CD8-positive, alpha-beta memory T cell (primary cell): ENCODE results near the gene BCL2L11. TPM values are rescaled to one million over a fixed set of nuclear protein-coding genes. Genes with fewer than 3 reads are reported as not detected.

Experiments
- CTCF ChIA-PET: fragments of 350-600 bp; sonication (Branson Sonifier 250); formaldehyde crosslinking; loops from one replicate; lab custom pipeline; 2021; ENCODE audit warnings: antibody characterized with exemption; lab: Charles Lee
- POLR2A ChIA-PET: fragments of 350-600 bp; sonication (Branson Sonifier 250); formaldehyde crosslinking; loops from one replicate; lab custom pipeline; 2021; ENCODE audit warnings: antibody characterized with exemption; lab: Charles Lee
- DNase-seq, 5 donors: peaks; one replicate each; pipeline versions ENCODE4 v3.0.0 to v3.0.0-alpha.2; 2020 to 2022; ENCODE audit warnings: mixed read lengths in 1 of 5
- H3K27ac ChIP-seq: one replicate; pipeline ENCODE4 v1.7.0; 2013; ENCODE audit warnings: low read depth, mild to moderate bottlenecking, low read length, moderate library complexity
- H3K27me3 ChIP-seq: 2 replicates; pipeline ENCODE4 v1.7.0; 2013; ENCODE audit warnings: low read length, mild to moderate bottlenecking; ENCODE audit not compliant: insufficient read depth, poor library complexity, severe bottlenecking
- H3K36me3 ChIP-seq: 2 replicates; pipeline ENCODE4 v1.7.0; 2013; ENCODE audit warnings: mild to moderate bottlenecking, low read length, moderate library complexity; ENCODE audit not compliant: insufficient read depth
- H3K4me1 ChIP-seq: 2 replicates; pipeline ENCODE4 v1.7.0; 2013; ENCODE audit warnings: mild to moderate bottlenecking, low read length, moderate library complexity; ENCODE audit not compliant: insufficient read depth
- H3K4me3 ChIP-seq: 2 replicates; pipeline ENCODE4 v1.7.0; 2013; ENCODE audit warnings: mild to moderate bottlenecking, low read length
- H3K9me3 ChIP-seq: 2 replicates; pipeline ENCODE4 v1.7.0; 2013; ENCODE audit warnings: mild to moderate bottlenecking, low read length
- H3K27ac Mint-ChIP-seq, 8 donors: one replicate each; pipeline ENCODE4 v1.8.0; 2020 to 2021; ENCODE audit warnings: mixed read lengths in 8 of 8, mild to moderate bottlenecking in 6 of 8, inconsistent platforms in 3 of 8, moderate library complexity in 3 of 8
- H3K27me3 Mint-ChIP-seq, 2 donors: one replicate each; pipeline ENCODE4 v1.8.0; 2020 to 2021; ENCODE audit warnings: mixed read lengths in 2 of 2, mild to moderate bottlenecking in 1 of 2, moderate library complexity in 1 of 2
- H3K36me3 Mint-ChIP-seq, 3 donors: one replicate each; pipeline ENCODE4 v1.8.0; 2020 to 2021; ENCODE audit warnings: mixed read lengths in 3 of 3, inconsistent platforms in 1 of 3, mild to moderate bottlenecking in 1 of 3
- H3K4me1 Mint-ChIP-seq, 3 donors: one replicate each; pipeline ENCODE4 v1.8.0; 2020 to 2021; ENCODE audit warnings: mixed read lengths in 3 of 3, inconsistent platforms in 1 of 3, mild to moderate bottlenecking in 1 of 3
- H3K4me3 Mint-ChIP-seq, 7 donors: one replicate each; pipeline ENCODE4 v1.8.0; 2020 to 2021; ENCODE audit warnings: mixed read lengths in 7 of 7, mild to moderate bottlenecking in 6 of 7, moderate library complexity in 4 of 7, inconsistent platforms in 2 of 7
- H3K9me3 Mint-ChIP-seq, 5 donors: one replicate each; pipeline ENCODE4 v1.8.0; 2020 to 2022; ENCODE audit warnings: mixed read lengths in 5 of 5, mild to moderate bottlenecking in 3 of 5, moderate library complexity in 2 of 5, inconsistent platforms in 1 of 5
- polyA plus RNA-seq: library from polyadenylated mRNA; unstranded; fragments of 300-500 nt; fragmentation: Illumina TruSeq; gene quantifications from one replicate; pipeline ENCODE4 v1.2.3, GENCODE V29; 2021
- total RNA-seq, 2 experiments: library from RNA; stranded (reverse); gene quantifications; one replicate each; pipeline ENCODE4 v1.2.3, GENCODE V29; 2021

Gene BCL2L11
- total and polyA plus RNA-seq, 3 experiments from 2014 or later: 13.8 to 40.6 (median 36.6) TPM

- Histone ChIP-seq H3K4me3 (no peak overlapping the region), H3K9me3 (no peaks in the 10 kb centered on the region), H3K4me1 (no peaks in the 10 kb centered on the region), H3K27me3 (no peaks in the 10 kb centered on the region), H3K27ac (no peak overlapping the region), H3K36me3 (no peaks in the 10 kb centered on the region)
- peak overlapping the region in 1 of 7 donors; percentile 9 for H3K4me3 Mint-ChIP-seq
- peaks cover 5 to 45% (median 16%) of the 10 kb centered on the region in 3 donors for H3K36me3 Mint-ChIP-seq
- no peaks in the 10 kb centered on the region for H3K9me3 Mint-ChIP-seq
- ChIA-PET POLR2A (no interaction called here), CTCF (no interaction called here)
- H3K27me3 Mint-ChIP-seq: no peaks in the 10 kb centered on the region
- DNase-seq: no peak
- H3K27ac Mint-ChIP-seq: peak overlapping the region in 2 of 8 donors; percentile 14 to 36
- H3K4me1 Mint-ChIP-seq: peaks cover 4% of the 10 kb centered on the region in 3 donors
These were observed 27.6 kb downstream of the BCL2L11 start for GRCh38 chr2:111148225-111148873.

DNA sequence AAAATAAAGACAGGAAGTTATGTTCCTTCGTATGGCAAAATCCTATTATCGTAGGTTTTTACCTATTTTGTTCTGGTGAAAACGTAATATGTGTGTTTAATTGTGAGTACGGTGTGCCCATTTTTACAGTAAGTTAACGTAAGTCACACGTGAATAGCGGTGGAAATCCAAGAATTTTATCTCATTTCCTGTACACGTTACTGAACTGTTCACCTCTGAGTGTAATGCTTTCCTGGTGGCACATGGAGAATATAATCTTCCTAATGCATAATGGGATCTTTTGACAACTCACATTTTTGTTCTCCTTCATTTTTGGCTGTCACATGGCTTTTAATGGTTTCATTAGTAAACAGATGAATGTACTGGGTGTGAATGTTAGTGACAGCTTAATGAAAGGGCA lies 28.2 kb downstream of the BCL2L11 start:
- Histone ChIP-seq H3K27me3 (no peaks in the 10 kb centered on the region), H3K27ac (no peak overlapping the region), H3K4me3 (no peak overlapping the region), H3K4me1 (no peaks in the 10 kb centered on the region), H3K9me3 (no peaks in the 10 kb centered on the region), H3K36me3 (no peaks in the 10 kb centered on the region)
- Mint-ChIP-seq H3K4me1 (peaks cover 4 to 6% (median 4%) of the 10 kb centered on the region in 3 donors), H3K27ac (no peak overlapping the region), H3K9me3 (no peaks in the 10 kb centered on the region), H3K36me3 (peaks cover 7 to 48% (median 19%) of the 10 kb centered on the region in 3 donors), H3K4me3 (no peak overlapping the region), H3K27me3 (no peaks in the 10 kb centered on the region)
- ChIA-PET POLR2A (no interaction called here), CTCF (no interaction called here)
- no peak for DNase-seq

DNA sequence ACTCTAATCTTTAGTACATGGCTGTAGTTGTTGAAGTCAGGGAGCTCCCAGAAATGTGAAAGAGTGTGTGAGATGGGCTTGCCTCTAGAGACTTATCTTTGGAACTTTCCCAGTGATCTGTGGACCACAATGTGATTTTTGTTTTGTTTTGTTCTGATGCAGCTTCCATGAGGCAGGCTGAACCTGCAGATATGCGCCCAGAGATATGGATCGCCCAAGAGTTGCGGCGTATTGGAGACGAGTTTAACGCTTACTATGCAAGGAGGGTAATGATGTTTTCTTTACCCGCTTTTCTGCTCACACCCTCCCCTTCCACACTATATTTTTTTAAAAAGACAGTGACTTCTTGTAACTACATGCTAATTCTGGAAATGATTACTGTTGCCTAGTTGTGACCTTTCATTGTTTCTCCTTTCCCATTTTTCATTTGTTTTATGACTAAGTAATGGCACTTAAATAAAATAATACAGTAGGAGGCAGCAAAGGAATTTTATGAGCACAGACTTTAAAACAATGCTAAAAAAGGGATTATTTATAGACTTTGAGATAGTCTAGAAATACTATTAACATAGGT lies 29.3 kb downstream of the BCL2L11 start:
- no peak for DNase-seq
- Mint-ChIP-seq H3K4me3 (no peak overlapping the region), H3K27me3 (no peaks in the 10 kb centered on the region), H3K36me3 (peaks cover 7 to 47% (median 23%) of the 10 kb centered on the region in 3 donors), H3K27ac (peak overlapping the region in 1 of 8 donors; percentile 38), H3K9me3 (no peaks in the 10 kb centered on the region), H3K4me1 (peaks cover 4 to 6% (median 4%) of the 10 kb centered on the region in 3 donors)
- Histone ChIP-seq H3K9me3 (no peaks in the 10 kb centered on the region), H3K4me3 (no peak overlapping the region), H3K4me1 (no peaks in the 10 kb centered on the region), H3K27ac (no peak overlapping the region), H3K36me3 (no peaks in the 10 kb centered on the region), H3K27me3 (no peaks in the 10 kb centered on the region)
- POLR2A ChIA-PET: no interaction called here
- CTCF ChIA-PET: no interaction called here

- H3K27me3 ChIP-seq: no peaks in the 10 kb centered on the region
- no peaks in the 10 kb centered on the region for H3K27me3 Mint-ChIP-seq
- H3K9me3 Mint-ChIP-seq: no peaks in the 10 kb centered on the region
- H3K9me3 ChIP-seq: no peaks in the 10 kb centered on the region
- H3K4me1 Mint-ChIP-seq: peaks cover 6 to 10% (median 7%) of the 10 kb centered on the region in 3 donors
- H3K4me3 Mint-ChIP-seq: no peak overlapping the region
- no peak overlapping the region for H3K4me3 ChIP-seq
- CTCF ChIA-PET: no interaction called here
- DNase-seq: no peak
- H3K36me3 Mint-ChIP-seq: peaks cover 7 to 73% (median 24%) of the 10 kb centered on the region in 3 donors
- no peak overlapping the region for H3K27ac ChIP-seq
- peak overlapping the region in 1 of 8 donors; percentile 54 for H3K27ac Mint-ChIP-seq
- POLR2A ChIA-PET: no interaction called here
- H3K36me3 ChIP-seq: no peaks in the 10 kb centered on the region
- peaks cover 5% of the 10 kb centered on the region for H3K4me1 ChIP-seq
These were observed 34.0 kb downstream of the BCL2L11 start for GRCh38 chr2:111154758-111155157.

DNA sequence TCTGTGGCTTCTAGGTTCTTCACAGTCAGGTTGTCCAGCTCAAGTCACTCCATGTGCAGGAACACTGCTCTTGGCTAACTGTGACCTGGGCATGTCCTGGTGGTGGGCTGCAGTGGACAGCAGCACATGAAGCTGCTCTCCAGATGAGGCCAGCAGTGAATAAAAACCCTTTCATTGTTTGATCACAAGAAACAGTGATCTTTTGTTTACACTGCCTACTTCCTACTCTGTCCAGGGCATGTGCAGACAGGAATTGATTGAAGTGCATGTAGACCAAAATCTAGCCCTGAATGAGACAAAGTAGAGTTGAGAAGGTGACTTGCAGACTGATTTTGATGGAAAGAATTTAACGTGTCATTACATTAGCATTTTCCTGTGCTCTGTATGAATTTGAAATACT lies 34.9 kb downstream of the BCL2L11 start:
- peaks cover 7 to 10% (median 10%) of the 10 kb centered on the region in 3 donors for H3K4me1 Mint-ChIP-seq

GRCh38 chr2:111156529-111156928 lies 35.8 kb downstream of the BCL2L11 start:
- DNase-seq: no peak
- Histone ChIP-seq H3K36me3 (no peaks in the 10 kb centered on the region), H3K4me1 (peaks cover 5% of the 10 kb centered on the region), H3K27ac (no peak overlapping the region), H3K27me3 (no peaks in the 10 kb centered on the region), H3K4me3 (no peak overlapping the region), H3K9me3 (no peaks in the 10 kb centered on the region)
- Mint-ChIP-seq H3K27ac (no peak overlapping the region), H3K9me3 (no peaks in the 10 kb centered on the region), H3K36me3 (peaks cover 7 to 72% (median 24%) of the 10 kb centered on the region in 3 donors), H3K4me1 (peaks cover 7 to 12% (median 11%) of the 10 kb centered on the region in 3 donors), H3K27me3 (no peaks in the 10 kb centered on the region), H3K4me3 (peak overlapping the region in 1 of 7 donors; percentile 63)
- ChIA-PET POLR2A (no interaction called here), CTCF (interaction anchor here (1.0 kb wide), 1 partner anchor 11 kb away, joined by 3 read pairs; no protein-coding TSS in a partner anchor)

More for the DNA sequence above, 34.9 kb downstream of the BCL2L11 start:
- no peaks in the 10 kb centered on the region for H3K9me3 ChIP-seq
- H3K4me1 ChIP-seq: peaks cover 5% of the 10 kb centered on the region
- Mint-ChIP-seq H3K27me3 (no peaks in the 10 kb centered on the region), H3K4me3 (no peak overlapping the region), H3K9me3 (no peaks in the 10 kb centered on the region), H3K27ac (no peak overlapping the region), H3K36me3 (peaks cover 7 to 73% (median 23%) of the 10 kb centered on the region in 3 donors)
- POLR2A ChIA-PET: no interaction called here
- no peak overlapping the region for H3K27ac ChIP-seq
- no peaks in the 10 kb centered on the region for H3K36me3 ChIP-seq
- no peaks in the 10 kb centered on the region for H3K27me3 ChIP-seq
- CTCF ChIA-PET: no interaction called here
- H3K4me3 ChIP-seq: no peak overlapping the region
- DNase-seq: no peak

GRCh38 chr2:111157071-111157661 lies 36.5 kb downstream of the BCL2L11 start:
- CTCF ChIA-PET: interaction anchor here (1.0 kb wide), 1 partner anchor 11 kb away, joined by 3 read pairs; no protein-coding TSS in a partner anchor
- no peaks in the 10 kb centered on the region for H3K27me3 Mint-ChIP-seq
- no peak overlapping the region for H3K4me3 ChIP-seq
- peak overlapping the region in 1 of 8 donors; percentile 23 for H3K27ac Mint-ChIP-seq
- no peaks in the 10 kb centered on the region for H3K36me3 ChIP-seq
- H3K27ac ChIP-seq: no peak overlapping the region
- H3K4me3 Mint-ChIP-seq: no peak overlapping the region
- DNase-seq: peak in 1 of 5 donors; percentile 52
- H3K36me3 Mint-ChIP-seq: peaks cover 3 to 71% (median 22%) of the 10 kb centered on the region in 3 donors
- H3K27me3 ChIP-seq: no peaks in the 10 kb centered on the region
- H3K9me3 ChIP-seq: no peaks in the 10 kb centered on the region
- H3K9me3 Mint-ChIP-seq: no peaks in the 10 kb centered on the region
- H3K4me1 ChIP-seq: peaks cover 5% of the 10 kb centered on the region
- H3K4me1 Mint-ChIP-seq: peaks cover 7 to 14% (median 12%) of the 10 kb centered on the region in 3 donors
- POLR2A ChIA-PET: no interaction called here

GRCh38 chr2:111157798-111158197 lies 37.1 kb downstream of the BCL2L11 start:
- Histone ChIP-seq H3K27ac (no peak overlapping the region), H3K9me3 (no peaks in the 10 kb centered on the region), H3K36me3 (no peaks in the 10 kb centered on the region), H3K27me3 (no peaks in the 10 kb centered on the region), H3K4me1 (peaks cover 5% of the 10 kb centered on the region), H3K4me3 (no peak overlapping the region)
- ChIA-PET CTCF (no interaction called here), POLR2A (no interaction called here)
- Mint-ChIP-seq H3K27me3 (no peaks in the 10 kb centered on the region), H3K36me3 (peaks cover 3 to 72% (median 22%) of the 10 kb centered on the region in 3 donors), H3K4me3 (no peak overlapping the region), H3K27ac (no peak overlapping the region), H3K9me3 (no peaks in the 10 kb centered on the region), H3K4me1 (peaks cover 14 to 20% (median 15%) of the 10 kb centered on the region in 3 donors)
- peak in 1 of 5 donors; percentile 26 for DNase-seq
